Measurements from ENCODE around the gene PWWP2B.

PWWP2B gene

GRCh38 chr10:132418527-132419416 is 21.8 kb downstream of the PWWP2B start:
- DNase-seq (ENCODE audit: low read depth, low spot score): no peak

DNA sequence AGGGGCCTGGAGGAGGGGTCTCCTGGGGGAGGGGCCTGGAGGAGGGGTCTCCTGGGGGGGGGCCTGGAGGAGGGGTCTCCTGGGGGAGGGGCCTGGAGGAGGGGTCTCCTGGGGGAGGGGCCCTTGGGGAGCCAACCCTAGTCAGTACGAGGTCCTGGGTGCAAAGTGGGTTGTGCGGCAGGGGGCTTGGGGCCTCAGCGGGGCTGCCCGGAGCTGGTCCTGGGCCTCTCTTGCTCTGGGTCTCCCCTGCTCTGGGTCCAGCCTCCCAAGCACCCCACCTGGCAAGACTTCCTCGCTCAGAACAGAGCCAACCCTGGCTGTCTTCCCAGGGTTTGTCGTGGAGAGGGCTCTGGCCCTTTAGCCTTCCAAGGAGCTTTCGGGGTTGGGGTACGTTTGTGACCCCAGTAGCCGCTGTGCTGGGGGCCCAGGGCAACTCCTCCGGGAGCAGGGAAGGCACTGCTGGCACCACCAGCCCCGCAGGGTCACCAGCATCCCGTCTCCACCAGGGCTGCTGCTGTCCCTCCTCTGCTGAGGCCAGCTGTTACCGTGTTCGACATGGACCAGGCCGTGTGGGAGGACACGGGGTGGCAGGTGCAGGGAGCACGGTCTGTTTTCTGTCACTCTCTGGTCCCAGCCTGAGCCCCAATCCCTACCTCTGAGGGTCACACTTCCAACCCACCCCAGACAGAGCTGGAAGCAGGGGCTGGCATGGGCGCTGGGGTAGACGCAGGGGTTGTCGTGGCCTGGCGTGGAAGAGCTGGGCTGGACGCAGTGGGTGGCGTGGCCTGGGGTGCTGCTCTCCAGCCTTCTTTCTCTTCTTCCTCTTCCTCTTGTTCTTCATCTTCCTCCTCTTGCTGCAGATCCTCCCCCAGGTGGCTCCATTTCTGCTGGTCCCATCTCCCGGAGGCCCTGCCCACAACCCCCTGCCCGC is 22.8 kb downstream of the PWWP2B start:
- no peak for DNase-seq (ENCODE audit: low read depth, low spot score)

GRCh38 chr10:132420469-132420980 is 23.5 kb downstream of the PWWP2B start:
- DNase-seq (ENCODE audit: low read depth, low spot score): no peak

DNA sequence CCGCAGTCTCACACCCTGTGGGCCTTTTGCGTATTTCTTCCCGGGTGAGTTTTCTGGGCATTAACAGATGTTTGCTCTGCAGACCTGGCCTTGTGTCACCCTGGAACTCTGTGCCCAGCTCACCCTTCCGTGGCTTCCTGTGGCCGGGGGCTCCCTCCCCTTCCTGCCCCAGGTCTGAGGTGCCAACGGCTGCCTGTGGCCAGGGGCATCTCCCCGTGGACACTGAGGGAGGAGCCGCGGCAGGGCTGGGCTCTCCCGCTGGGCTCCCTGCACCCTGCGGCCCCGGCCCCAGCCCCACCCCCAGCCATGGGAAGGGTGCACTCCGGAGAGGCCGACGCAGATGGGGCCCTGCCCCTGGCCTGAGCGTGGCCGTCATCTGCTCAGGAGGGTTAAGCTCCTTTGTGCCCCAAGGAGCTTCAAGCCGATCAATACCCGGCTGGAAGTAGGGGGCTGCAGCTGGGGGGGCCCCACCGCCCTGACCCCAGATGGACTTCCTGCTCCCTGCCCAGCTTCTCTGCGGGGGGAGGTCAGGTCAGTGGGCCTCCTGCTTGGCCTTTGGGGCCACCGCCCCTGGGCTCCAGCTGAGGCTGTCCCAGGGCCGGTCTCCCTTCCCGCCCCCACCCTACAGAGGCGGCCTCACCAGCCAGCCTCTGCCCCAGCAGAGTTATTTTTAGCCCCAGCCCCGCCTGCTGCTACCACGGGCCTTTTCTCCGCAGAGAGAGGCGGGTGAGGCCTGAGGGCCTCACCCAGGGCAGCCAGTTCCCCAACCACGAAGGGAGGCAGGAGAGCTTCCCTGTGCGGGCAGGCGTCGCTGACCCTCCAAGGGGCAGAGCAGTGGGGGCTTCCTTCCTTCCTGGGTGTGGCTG is 24.2 kb downstream of the PWWP2B start:
- no peak for DNase-seq (ENCODE audit: low read depth, low spot score)

DNA sequence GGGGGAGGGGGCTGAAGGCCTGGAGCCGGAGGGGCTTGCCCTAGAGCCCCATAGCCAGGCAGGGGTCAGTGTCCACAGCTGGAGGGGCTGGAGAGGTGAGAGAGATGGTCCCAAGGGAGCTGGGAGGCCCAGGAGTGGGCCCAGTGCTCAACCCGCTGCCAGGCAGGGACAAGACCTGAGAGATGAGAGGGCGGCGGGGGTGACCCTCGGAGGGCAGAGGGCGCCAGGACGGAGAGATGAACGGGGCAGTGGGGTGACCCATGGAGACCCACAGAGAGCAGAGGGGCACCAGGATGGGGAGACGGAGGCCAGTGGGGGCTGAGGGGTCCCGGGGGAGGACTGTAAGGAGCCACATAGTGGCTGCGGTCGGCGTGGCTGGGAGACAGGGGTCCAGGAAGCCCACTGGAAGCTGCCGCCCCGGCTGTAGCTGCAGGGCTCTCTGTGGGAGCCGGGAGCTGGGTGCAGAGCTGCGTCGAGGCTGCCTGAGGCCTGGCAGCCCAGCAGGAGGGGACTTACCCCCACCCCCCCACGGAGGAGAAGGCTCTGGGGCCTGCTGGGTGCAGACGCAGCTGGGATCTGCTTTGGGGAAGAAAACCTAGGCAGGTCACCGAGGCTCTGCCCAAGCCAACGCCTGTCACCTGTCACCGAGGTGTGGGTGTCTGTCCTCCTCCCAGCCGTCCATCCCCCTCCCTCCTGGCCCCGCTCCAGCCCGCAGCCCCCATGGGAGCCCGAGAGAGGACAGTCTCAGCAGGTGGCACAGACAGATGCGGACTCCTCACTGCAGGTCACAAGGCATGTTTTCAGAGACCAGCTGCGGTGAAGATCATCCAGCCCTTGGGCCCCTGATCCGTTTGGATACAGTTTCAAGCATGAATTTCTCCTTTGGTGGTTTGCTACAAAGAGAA is 25.1 kb downstream of the PWWP2B start:
- DNase-seq (ENCODE audit: low read depth, low spot score): no peak

DNA sequence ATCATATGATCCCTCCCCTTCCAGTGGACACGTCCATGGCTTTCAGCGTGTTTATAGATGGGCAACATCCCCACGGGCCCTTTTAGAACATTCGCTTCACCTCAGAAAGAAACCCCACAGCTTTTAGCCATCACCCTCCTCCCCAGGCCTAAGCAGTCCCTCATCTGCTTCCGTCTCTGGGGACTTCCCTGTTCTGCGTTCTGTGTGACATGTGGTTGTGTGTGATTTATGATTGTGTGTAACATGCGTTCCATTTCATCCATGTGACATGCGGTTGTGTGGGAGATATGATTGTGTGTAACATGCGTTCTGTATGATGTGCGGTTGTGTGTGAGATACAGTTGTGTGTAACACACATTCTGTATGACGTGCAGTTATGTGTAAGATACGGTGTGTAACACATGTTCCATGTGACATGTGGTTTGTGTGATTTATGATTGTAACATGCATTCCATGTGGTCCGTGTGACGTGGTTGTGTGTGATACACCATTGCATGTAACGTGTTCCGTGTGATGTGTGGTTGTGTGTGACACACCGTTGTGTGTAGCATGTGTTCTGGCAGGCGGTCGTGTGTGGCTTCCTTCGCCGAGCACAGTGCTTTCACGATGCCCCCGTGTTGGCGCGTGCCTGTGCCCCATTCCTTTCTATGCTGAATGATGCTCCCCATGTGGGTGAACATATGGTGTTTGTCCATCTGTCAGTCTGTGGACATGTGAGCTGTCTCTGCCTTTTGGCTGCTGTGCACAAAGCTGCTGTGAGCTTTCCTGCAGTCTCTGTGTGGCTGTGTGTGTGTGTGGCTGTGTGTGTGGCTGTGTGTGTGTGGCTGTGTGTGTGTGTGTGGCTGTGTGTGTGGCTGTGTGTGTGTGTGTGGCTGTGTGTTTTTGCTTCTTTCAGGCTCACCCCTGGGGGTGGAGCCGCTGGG is 26.2 kb downstream of the PWWP2B start:
- DNase-seq (ENCODE audit: low read depth, low spot score): no peak

DNA sequence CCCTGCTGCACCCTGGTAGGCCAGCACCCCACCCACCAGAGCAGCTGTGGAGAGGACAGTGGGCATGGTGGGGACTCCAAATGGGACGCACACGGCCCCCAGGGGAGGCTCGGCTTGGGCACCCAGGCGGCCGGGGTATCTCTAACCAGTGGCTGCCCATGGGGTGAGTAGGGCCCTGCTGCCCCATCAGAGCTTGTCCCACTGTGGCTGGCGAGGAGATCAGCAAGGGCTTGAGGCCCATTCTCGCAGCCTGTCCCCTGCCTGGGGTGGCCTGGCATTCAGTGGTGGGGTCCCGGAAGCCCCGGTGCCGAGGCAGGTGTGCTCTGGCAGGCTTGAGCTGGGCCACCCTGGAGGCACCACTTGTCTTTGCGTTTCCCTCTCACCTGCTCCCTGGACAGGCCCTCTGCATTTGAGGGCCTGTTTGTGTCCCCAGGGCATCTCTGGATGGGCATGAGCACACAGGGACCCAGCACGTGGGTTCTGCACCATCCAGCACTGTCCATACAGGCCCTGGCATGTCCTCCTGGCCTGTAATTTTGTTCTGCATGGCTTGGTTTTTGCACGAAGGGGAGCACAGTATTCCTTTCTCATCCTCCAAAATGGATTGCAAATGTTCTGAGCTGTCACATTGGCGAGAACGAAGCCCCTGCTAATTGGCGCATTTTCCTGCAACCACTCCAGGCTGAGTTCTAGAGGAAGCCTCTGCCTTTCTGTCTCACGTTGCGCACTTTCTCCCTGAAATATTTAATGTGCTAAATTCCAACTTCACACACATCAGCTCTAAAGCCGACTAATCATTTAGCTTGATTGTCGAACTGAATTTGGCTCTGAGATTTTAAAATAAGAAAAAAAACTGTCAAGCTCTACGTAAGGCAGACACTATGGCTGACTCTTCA is 27.2 kb downstream of the PWWP2B start:
- DNase-seq (ENCODE audit: low read depth, low spot score): no peak

DNA sequence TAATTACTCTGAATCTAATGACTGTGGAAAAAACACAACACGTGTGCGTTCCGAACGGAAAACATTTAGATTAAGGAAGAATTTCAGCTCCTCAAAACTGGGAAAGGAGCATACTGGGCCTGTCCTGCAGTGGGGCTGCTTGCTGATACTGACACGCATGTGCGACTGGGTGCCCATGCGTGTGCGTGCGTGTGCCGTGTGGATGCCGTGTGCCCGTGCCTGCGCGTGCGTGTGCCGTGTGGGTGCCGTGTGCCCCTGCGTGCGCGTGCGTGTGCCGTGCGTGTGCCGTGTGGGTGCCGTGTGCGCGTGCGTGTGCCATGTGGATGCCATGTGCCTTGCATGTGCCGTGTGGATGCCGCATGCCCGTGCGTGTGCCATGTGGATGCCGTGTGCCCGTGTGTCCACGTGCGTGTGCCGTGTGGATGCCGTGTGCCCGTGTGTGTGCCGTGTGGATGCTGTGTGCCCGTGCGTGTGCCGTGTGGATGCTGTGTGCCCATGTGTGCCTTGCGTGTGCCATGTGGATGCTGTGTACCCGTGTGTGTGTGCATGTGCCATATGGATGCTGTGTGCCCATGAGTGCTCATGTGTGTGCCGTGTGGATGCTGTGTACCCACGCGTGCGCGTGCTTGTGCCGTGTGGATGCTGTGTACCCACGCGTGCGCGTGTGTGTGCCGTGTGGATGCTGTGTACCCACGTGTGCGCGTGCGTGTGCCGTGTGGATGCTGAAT is 28.2 kb downstream of the PWWP2B start:
- no peak for DNase-seq (ENCODE audit: low read depth, low spot score)

GRCh38 chr10:132425757-132426155 is 28.8 kb downstream of the PWWP2B start:
- no peak for DNase-seq (ENCODE audit: low read depth, low spot score)

DNA sequence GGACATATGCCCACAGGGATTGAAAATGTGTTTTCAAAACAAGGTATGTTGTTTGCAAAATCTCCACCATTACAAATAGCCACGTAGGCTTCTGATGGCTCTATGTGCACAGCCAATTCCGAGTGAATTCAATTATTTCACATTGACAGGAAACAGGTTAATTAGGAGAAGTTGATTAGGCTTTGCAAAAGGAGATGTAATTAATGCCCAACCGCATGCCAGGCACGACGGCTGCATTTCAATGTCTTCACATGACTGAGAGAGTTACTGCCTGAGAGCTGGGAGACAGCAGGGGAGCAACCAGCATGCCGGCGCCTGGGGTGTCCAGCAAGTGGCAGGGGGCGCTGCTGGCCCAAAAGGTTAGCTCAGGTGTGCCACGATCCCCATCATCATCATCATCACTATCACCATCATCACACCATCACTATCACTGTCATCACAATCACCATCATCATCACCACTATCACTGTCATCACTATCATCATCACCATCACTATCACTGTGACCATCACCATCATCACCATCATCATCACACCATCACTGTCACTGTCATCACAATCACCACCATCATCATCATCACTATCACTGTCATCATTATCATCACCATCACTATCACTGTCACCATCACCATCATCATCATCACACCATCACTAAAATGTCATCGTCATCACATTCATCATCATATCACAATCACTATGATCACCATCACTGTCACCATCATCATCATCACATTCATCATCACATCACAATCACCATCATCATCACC is 30.2 kb downstream of the PWWP2B start:
- DNase-seq (ENCODE audit: low read depth, low spot score): no peak

DNA sequence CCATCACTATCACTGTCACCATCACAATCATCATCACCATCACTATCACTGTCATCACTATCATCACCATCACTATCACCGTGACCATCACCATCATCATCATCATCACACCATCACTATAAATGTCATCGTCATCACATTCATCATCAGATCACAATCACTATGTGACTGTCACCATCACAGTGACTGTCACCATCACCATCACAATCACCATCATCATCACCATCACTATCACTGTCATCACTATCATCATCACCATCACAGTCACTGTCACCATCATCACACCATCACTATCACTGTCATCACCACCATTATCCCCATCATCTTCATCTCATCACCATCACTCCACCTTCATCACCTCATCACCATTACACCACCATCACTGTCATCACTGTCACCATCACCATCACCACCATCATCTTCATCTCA is 31.0 kb downstream of the PWWP2B start:
- DNase-seq (ENCODE audit: low read depth, low spot score): no peak

DNA sequence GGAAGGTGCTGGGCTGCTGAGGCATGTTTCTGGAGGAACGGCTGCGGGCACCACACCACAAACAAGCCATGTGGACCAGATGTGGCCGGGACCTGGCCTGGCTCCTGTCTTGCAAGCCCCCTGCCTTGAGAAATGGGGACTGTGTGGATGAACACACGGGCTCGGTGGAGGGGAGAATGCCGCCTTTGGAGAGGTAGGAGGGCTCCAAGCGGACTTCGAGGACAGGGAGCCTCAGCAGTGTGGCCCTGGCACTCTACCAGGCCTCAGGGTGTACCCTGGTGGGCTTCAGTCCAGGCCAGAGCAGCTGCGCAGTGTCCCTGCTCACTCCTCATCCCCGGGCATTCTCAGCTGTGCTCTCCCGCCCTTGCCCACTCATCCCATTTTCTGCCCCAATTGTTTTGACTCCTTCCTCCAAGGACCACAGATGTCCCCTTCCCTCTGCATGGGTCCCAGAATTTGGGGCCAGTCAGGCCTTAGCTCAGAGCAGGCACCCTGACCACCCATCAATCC is 31.5 kb downstream of the PWWP2B start:
- DNase-seq (ENCODE audit: low read depth, low spot score): no peak

- DNase-seq (ENCODE audit: low read depth, low spot score): no peak
These were observed 32.6 kb downstream of the PWWP2B start for GRCh38 chr10:132429281-132430230.

DNA sequence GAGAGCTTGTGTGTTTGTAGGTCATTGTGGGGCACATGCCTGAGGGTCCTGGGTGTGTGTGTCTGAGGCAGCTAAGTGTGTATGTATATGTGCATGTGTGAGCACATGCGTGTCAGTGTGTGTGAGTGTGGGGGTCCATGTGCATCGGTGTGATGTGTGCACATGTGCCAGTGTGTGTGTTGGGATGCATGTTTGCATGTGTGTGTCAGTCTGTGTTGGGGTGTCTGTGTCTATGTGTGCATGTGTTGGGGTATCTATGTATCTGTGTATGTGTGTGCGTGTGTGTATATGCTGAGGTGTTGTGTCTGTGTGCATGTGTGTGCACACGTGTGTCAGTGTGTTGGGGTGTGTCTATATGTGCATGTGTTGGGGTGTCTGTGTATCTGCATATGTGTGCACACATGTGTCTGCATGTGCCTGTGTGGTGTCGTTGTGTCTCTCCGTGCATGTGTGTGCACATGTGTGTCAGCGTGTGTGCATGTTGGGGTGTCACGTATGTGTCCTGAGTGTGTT is 33.3 kb downstream of the PWWP2B start:
- DNase-seq (ENCODE audit: low read depth, low spot score): no peak

GRCh38 chr10:132430861-132431271 is 33.9 kb downstream of the PWWP2B start:
- no peak for DNase-seq (ENCODE audit: low read depth, low spot score)

Data from activated CD4-positive, CD25-positive, alpha-beta regulatory T cell treated with anti-CD3 and anti-CD28 coated beads, Interleukin-2, amount 50 U/mL, for 16 hours (primary cell).